Fibroblast of peridontal ligament (primary cell): Measurements from ENCODE around the gene RTCB.

Experiments
- DNase-seq: peaks from one replicate; pipeline ENCODE4 v3.0.0-alpha.2; 2010; ENCODE audit errors: extremely low read depth

Gene RTCB

GRCh38 chr22:32339190-32340012, 72.6 kb downstream of the RTCB start:
- DNase-seq, result no peak

GRCh38 chr22:32338757-32339156, 73.3 kb downstream of the RTCB start:
- DNase-seq, result no peak
